GM21447 (cell line): ENCODE data around the gene TET3.

Experiments used
- ATAC-seq: cut with Tn5 transposase; IDR thresholded peaks from one replicate; pipeline ENCODE4 v1.9.1; 2021; ENCODE audit not compliant: unreplicated experiment

TET3 gene

DNA sequence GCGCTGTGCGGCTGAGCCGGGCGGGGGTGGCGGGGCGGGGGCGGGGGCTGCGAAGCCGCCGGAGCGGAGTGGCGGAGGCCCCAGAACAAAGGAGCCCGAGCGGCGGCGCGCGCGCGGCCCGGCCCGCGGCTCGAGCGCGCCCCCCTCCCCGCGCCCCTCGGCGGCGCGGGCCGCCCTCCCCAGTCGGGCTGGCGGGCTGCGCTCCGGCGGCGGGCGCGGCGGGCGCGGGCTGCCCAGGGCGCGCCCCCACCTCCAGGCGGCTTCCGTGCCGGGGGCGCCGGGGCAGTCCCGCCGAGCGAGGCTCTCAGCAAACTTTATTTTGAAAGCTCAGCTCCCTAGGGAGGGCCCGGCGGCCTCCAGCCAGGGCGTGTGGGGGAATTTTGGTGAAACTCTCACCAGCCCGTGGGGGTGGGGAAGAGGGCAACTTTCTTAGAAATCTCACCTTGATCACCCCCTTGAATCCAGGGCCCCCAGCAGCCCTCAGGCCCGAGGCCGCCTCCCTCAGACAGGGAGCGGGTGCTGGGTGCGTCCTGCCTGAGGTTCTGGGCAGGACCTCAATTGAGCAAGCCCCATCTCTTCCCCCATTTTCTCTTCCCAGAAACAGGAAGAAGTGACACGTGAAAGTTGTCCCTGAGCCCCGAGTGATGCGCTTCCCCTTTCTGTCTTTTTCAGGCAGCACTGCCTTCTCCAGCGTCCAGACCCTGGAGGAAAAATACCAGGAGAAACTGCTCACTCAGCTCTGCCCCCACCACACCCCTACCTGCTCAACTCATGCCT is 786 bp downstream of the TET3 start:
- peak; percentile 27 for ATAC-seq

DNA sequence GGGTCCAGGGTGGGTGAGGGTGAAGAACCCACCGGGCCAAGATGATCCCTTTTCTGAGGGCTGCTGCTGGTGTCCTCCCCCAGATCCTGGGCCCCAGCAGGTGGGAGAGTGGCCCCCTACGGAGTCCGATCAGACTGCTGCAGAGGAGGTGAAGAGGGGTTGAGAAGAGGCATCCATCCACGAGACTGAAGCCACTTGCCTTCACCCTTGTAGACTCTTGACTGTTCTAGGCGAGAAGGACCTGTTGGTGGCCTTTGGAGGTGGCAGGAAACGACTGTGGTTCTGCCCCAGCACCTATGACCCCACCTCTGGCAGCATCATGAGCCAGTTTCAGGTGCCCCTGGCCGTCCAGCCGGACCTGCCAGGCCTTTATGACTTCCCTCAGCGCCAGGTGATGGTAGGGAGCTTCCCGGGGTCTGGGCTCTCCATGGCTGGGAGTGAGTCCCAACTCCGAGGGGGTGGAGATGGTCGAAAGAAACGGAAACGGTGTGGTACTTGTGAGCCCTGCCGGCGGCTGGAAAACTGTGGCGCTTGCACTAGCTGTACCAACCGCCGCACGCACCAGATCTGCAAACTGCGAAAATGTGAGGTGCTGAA is 1.5 kb downstream of the TET3 start:
- ATAC-seq = no peak

DNA sequence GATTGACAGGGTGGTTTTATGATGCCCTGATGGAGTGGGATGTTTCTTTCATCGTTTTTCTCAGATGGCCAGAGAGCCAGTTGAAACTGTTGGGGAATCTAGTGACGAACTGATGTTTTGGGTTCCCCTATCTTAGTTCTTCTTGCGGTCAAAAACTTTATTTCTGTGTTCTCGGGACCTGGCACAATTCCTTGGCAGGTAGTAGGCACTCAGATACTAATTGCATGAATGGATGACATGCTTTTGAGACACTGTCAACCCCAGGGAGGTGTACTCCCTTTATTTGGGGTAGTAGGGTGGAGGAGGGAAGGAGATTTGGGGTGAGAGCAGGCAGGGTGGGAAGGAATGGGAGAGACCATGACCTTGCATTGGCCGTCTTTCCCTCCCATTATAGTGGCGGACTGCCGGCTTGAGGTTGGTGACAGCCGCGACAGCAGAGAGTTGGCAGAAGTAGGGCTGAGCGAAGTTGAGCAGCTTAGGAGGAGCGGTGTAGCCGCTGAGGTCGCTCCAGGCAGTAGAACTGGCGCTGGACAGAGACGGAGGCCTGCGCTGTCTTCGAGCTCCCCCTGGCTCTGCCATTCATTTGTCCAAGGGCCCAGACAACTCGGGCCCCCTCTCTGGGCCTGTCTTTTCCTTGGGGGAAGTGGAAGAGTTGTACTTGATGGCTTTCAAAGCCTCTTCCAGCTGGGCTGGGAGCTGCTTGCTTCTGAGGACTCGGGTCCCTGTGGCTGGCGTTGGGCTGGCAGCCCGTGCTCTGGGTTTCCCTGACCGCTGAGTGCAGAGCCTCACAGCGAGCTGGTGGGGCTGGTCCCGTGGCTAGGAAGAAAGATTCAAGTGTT is 2.6 kb downstream of the TET3 start:
- ATAC-seq = no peak

DNA sequence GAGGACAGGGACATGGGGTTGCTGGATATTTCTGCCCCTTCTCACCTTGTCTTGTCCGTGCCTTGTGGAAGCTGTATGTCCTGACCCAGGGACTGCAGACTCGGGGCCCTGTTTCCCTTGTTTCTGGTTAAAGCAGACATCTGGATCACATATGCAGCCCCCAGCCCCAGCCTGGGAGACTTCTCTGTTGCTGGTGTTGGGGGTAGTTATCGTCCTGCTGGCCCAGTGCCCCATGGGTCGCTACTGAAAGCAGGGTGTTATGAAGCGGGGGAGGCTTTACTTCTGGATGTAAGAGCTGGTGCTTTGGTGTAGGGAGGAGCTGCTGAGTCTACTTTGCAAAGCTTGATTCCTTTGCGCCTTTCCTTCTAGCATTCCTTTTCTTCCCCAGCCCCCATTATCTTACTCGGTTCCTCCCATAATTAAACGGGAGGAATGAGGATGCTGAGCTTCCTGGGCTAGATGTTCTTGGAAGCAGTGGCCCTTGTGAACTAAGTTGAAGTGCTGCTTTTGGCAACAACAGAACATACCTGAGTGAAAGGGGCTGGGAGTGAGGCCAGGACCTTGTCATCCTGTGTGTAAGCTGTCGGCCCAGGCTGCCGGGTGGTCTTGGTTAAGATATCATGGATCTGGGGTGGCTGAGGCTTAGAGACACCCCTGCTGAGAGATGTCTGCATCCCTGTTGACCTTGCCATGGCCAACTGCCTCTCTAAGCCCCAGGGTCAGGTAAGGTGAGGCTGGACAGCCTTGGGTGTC is 3.4 kb downstream of the TET3 start:
- ATAC-seq = no peak

DNA sequence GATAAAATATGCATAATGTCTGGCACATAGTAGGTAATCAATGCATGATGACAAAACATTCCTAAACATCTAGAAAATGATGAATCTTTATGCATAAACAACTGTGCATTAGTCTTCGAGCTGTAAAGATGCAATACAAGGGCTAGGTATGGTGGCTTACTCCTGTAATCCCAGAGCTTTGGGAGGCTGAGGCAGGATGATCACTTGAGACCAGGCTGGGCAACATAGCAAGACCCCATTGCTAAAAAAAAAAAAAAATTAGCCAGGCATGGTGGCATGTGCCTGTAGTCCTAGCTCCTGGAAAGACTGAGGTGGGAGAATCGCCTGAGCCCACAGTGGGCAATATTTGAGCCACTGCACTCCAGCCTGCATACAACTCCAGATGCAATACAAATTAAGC is 5.3 kb downstream of the TET3 start:
- ATAC-seq = no peak

DNA sequence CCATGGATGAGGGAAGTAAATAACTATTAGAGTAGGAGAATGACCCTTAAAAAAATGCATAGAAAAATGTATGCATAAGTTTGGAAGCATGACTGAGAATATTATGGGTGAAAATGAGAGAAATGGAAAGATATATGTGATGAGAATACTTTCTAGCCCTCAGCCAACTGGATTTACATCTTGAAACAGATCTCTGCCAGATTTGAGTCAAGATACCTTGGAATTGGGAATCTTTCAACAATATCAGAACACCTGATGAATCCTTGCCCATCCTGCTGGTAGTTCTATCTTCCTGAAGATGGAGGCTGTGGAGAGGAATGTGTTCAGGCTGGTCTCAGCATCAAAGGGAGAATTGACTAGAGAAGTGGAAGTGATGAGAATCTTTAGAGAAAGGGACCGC is 5.8 kb downstream of the TET3 start:
- ATAC-seq = no peak

DNA sequence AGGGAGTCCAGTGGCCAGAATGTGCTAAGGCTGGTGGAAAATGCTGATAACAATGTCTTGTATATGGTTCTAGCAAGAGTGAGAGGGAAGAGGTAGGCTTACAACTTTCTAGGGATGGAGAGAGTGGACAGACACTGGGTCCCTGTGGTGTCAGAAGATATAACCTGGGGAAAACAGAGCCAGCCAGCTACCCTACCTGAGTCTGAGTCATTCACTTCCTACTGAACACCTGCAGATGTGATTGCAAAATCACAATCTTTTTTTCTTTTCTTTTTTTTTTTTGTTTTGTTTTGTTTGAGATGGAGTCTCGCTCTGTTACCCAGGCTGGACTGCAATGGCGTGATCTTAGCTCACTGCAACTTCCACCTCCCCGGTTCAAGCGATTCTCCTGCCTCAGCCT is 7.3 kb downstream of the TET3 start:
- no peak for ATAC-seq

DNA sequence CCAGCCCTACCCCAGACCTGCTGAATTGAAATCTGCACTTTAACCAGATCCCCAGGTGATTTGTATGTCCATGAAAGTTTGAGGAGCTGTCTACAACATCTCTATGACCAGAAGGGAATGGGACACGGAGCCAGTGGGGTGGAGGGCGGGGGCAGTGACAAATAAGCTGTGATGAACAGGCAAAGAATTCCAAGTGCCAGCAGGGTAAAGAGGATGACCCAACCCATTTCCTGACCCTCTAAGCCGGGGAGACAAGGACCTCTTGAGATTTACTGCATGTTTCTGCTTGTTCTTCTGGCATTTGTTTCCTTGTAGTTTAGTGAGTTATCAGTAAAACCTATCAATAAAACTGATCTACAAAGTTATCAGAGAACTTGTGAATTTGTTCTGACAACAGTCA is 8.7 kb downstream of the TET3 start:
- ATAC-seq = no peak

DNA sequence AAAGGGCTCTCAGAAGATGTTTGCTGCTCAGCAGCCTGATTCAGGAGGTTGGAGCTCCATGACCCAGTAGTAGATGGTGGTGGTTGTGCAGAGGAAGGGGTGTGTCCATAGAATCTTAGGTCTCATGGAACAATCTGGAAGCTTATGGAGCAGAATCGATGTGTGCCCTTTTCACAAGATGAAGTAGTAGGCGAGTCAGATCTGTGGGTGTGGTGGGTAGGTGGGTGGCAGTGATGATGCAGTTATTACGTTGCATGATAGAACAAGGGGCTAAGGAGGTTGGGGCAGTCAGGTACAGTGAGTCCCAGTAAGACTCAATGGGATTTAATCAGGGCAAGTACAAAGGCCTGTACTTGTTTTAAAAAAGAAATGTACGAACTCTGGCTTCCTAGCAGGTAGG is 9.1 kb downstream of the TET3 start:
- no peak for ATAC-seq

DNA sequence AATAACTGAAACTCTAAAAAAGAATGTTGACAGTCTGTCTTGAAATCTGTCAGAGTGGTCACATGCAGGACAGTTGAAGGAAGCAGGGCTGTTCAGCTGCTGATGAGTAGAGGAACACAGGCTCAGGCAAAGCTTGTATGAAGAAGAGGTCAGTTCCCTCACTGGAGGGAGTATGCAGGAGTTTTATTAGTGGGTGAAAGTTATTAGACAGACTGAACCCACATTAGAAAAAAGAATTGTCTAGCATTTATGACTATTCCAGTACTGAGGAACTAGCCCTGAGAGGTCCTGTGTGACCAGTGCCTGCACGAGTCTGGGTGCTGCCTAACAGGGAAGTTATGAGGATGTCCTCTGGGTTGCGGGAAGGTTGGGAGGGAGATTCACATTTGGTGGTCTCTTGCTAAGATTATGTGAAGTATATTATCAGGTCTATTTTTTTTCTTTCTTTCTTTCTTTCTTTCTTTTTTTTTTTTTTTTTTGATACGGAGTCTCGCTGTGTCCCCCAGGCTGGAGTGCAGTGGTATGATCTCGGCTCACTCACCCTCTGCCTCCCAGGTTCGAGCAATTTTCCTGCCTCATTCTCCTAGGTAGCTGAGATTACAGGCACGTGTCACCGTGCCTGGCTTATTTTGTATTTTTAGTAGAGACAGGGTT is 9.6 kb downstream of the TET3 start:
- no peak for ATAC-seq

DNA sequence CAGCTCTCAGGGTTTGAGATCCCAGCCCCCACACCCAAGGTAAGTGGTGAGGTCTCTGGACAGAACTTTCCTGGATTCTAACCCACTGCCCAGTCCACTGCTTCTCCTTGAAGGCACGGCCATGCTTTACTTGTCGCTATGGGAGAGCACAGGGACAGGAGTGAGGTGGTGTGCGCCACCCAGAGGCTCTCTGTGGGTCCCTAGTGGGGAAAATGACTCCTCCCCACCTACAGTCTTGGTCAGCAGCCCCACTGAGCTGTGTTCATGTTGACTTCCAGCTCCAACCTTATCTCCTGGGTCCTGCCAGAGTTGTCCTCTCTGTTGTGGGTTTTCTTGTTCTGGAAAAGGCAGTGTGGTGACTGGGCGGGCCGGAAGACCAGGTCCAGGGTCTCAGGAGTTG is 11.1 kb downstream of the TET3 start:
- no peak for ATAC-seq

DNA sequence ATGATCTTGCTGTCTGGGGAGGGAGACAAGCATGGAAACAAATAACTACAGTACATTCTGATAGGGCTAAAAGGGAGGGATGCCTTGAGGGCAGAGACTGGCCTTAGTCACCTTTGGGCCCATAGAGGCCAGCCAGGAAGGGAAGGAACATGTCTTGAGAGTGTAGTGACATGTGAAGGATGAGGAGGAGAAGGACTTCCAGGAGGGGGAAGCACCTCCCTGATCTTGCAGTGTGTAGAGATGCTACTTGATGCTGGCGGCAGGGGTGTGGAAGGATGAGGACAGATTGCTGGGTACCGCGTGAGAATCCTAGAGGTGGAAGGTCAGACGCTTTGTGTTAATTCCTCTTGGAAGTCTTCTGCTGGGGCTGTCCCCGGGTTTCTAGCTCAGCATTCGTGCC is 13.1 kb downstream of the TET3 start:
- ATAC-seq = no peak

DNA sequence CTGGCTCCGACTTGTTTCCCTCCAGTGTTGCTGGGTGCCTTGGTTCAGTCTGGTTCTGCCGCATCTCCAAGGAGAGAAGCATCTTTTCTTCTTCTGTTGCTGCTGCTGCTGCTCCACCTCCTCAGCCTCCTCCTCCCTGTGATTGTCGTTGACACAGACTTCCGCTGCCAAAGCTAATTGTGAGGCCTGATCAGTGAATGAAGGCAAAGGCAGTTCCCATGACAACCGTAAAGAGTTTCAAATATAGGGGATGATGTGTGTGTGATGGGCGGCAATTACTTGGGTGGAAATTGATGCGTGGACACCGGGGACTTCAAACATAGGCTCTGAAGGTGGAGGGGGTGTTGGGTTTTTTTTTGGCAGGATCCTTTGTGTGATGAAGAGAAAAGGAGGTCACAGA is 13.7 kb downstream of the TET3 start:
- ATAC-seq = no peak

DNA sequence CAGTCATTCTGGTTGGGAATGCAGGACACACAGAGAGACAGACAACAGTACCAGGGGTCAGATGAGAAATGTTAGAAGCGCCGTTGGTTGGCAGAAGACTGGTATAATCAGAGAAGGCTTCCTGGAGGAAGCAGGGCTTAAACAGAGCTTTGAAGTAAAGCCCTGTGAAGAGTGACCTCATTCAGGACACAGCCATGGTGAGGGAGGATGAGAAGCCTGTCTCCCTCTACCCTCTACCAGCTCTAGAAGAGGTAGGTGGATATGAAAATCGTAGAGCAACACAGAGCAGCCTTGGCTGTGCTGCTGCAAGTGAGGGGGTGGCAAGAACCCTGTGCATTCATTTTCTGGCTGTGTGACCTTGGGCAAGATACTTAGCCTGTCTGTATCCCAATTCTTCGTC is 14.2 kb downstream of the TET3 start:
- ATAC-seq = no peak

DNA sequence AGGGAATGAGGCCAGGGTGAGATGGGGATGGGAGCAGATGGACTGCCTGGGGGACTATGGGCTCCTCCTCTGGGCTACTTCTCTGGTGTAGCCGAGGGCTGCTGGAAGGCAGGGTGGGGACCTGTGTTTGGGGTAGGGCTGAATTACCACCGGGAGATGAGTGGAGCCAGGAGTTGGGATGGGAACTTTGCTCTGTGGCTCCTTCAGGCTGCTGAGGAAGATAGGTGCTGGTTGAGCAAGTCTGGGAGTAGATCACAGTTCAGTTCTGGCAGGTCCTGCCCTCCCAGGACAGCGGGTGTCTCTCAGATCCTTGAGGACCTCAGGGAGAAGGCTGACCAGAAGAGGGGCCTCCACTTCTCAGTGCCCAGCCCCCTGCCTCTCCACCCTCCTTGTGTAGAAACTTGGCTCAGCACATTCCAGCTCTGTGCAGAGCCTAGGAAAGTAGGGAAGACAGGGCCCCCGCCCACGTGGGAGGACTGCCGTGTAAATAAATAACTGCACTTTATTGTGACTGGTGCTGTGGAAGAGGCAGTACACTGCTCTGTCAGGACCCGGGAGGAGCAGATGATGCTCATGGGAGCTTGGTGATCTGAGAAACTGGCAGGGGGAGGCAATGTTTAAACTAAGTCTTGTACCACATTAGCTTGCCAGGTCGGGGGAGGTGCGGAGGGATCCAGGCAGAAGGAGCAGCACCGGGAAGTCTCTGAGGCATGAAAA is 15.3 kb downstream of the TET3 start:
- ATAC-seq = no peak

DNA sequence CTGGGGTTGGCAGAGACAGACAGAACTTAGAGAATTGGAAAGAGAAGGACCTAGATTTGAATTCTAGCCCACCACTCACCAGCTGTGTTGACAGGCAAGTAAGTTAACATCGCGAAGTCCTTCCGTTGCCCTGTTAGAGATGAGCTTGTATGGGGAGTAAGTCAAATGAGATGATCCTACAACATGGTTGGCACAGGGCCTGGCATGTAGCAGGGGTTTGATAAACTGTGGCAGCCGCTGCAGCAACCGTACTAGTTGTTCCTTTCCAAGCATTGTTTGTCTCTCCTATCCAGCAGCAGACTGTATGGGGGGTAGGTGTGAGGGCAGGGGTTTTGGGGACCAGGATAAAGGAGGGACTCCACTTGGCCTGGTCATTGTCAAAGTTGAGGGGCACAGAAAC is 16.0 kb downstream of the TET3 start:
- ATAC-seq = no peak

DNA sequence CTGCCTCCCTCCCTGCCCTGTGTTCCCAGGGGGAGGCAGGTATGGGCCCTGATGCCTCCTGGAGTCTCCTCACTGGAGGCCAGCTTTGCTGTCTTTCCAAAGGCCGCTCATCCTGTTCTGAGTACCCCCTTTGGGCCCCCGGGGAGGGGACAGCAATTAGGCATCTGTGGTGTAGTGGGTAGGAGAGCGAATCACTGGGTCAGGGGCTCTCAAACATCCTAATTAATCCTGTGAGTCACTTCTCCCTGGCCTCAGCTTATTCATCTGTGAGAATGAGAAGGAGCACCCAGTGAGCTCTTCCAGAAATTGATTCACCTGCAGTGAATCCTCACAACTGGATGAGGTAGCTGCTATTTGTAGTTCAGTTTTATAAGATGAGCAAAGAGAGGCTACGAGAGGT is 16.4 kb downstream of the TET3 start:
- ATAC-seq = no peak

DNA sequence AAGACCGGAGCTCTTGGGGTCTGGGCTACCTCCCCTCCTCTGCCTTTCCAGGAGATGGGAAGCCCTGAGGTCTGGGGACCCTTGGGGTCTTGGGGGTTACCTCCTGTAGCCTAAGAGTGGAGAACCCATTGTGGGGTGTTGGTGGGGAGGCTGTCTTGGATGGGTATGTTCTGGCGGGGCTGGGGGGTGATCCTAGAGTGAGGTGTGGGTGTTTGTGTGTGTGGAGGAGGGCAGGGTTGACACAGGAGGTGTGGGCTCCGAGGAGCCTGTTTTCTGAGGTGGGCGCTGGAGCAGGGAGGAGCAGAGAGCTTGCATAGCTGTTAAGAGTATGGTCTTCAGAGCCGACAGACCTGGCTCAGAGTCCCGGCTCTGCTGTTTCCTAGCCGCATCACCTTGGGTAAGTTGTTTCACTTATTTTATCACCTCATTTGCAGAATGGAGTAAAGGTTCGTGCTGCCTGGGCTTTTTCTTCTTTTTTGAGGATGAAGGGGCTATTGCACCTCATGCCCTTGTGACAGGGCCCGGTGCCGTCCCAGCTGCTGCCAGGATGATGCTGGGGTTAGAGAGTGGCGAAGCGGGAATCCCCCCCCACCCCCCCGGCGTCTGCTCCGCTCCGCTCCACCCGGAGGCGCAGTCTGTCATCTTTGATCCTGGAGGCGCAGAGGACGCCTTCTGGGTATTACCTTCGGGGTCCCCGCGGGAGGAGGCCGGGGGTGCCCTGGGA is 17.2 kb downstream of the TET3 start:
- peak; percentile 51 for ATAC-seq
